H1 (cell line): ENCODE measurements around the gene PLCXD1. TPM values are rescaled to one million over a fixed set of nuclear protein-coding genes. Genes with fewer than 3 reads are reported as not detected.
A peak's percentile ranks its signal among the peaks of the same experiment; 100 is the strongest.

ENCODE experiments used
- CTCF ChIA-PET: fragments of 300-600 bp; sonication (Branson Sonifier 250); formaldehyde crosslinking; loops from one replicate; lab custom pipeline; 2021; ENCODE audit not compliant: partially characterized antibody; lab: Charles Lee
- POLR2A ChIA-PET: fragments of 300-600 bp; sonication (Branson Sonifier 250); formaldehyde crosslinking; loops from one replicate; lab custom pipeline; 2021; ENCODE audit warnings: inconsistent platforms; ENCODE audit not compliant: partially characterized antibody; lab: Charles Lee
- DNase-seq, 2 experiments: peaks; one replicate each; pipeline versions ENCODE4 v3.0.0 to v3.0.0-alpha.2; 2010 to 2022; ENCODE audit warnings: low spot score in 2 of 2, low read depth in 1 of 2, mixed read lengths in 1 of 2
- FAIRE-seq: peaks from 2 replicates; lab custom pipeline; 2011; peaks lifted over from hg19 to GRCh38; lab: Jason Lieb, UNC
- H2AFZ ChIP-seq: 2 replicates; pipeline ENCODE4 v1.8.1; 2012; ENCODE audit warnings: low read length, inconsistent platforms
- H2AK5ac ChIP-seq: 2 replicates; pipeline ENCODE4 v1.6.1; 2013; ENCODE audit warnings: low read depth, low read length
- H2BK120ac ChIP-seq: replicated peaks from 2 replicates; pipeline ENCODE3; 2013; ENCODE audit warnings: low read depth, low read length, inconsistent platforms
- H2BK12ac ChIP-seq: 2 replicates; pipeline ENCODE4 v1.6.1; 2013; ENCODE audit warnings: low read depth, low read length
- H2BK15ac ChIP-seq: 2 replicates; pipeline ENCODE4 v1.6.1; 2013; ENCODE audit warnings: low read length
- H2BK20ac ChIP-seq: 2 replicates; pipeline ENCODE4 v1.6.1; 2013; ENCODE audit warnings: low read length
- H2BK5ac ChIP-seq: 2 replicates; pipeline ENCODE4 v1.6.1; 2013; ENCODE audit warnings: low read depth, low read length
- H3K14ac ChIP-seq: 2 replicates; pipeline ENCODE4 v1.6.1; 2013; ENCODE audit warnings: inconsistent platforms; ENCODE audit not compliant: insufficient read length
- H3K18ac ChIP-seq: 2 replicates; pipeline ENCODE4 v1.6.1; 2013; ENCODE audit warnings: low read length; ENCODE audit errors: extremely low read depth
- H3K23ac ChIP-seq: 2 replicates; pipeline ENCODE4 v1.6.1; 2013; ENCODE audit warnings: inconsistent platforms; ENCODE audit not compliant: insufficient read length
- H3K23me2 ChIP-seq: 2 replicates; pipeline ENCODE4 v1.6.1; 2013; ENCODE audit warnings: low read depth, low read length
- H3K27ac ChIP-seq: 2 replicates; pipeline ENCODE4 v1.6.1; 2011; ENCODE audit warnings: low read depth, low read length, inconsistent platforms
- H3K27me3 ChIP-seq, 4 experiments: replicated peaks in 1 of 4; 1 replicate in 1 of 4; 2 replicates in 3 of 4; pipeline versions ENCODE4 v1.6.1 to v1.8.1; 2011 to 2013; ENCODE audit warnings: low read length in 3 of 4, mild to moderate bottlenecking in 3 of 4, inconsistent platforms in 2 of 4, mixed read lengths in 2 of 4, moderate library complexity in 1 of 4; ENCODE audit not compliant: control insufficient read depth in 3 of 4, insufficient read depth in 3 of 4; ENCODE audit errors: extremely low read depth in 1 of 4
- H3K36me3 ChIP-seq, 4 experiments: 2 replicates each; pipeline versions ENCODE4 v1.6.1 to v1.8.1; 2011 to 2013; ENCODE audit warnings: mild to moderate bottlenecking in 4 of 4, low read length in 3 of 4, moderate library complexity in 2 of 4, control low read depth in 1 of 4, inconsistent platforms in 1 of 4; ENCODE audit not compliant: insufficient read depth in 4 of 4, control insufficient read depth in 2 of 4
- H3K4ac ChIP-seq: replicated peaks from 2 replicates; pipeline ENCODE3; 2013; ENCODE audit warnings: low read length, low read depth, mixed read lengths, inconsistent platforms; ENCODE audit not compliant: insufficient read length
- H3K4me1 ChIP-seq, 4 experiments: replicated peaks in 1 of 4; 1 replicate in 1 of 4; 2 replicates in 3 of 4; pipeline versions ENCODE4 v1.6.1 to v1.8.1; 2011 to 2013; ENCODE audit warnings: low read length in 3 of 4, inconsistent platforms in 2 of 4, mixed read lengths in 1 of 4; ENCODE audit not compliant: insufficient read depth in 4 of 4, control insufficient read depth in 3 of 4
- H3K4me2 ChIP-seq, 2 experiments: 2 replicates each; pipeline versions ENCODE4 v1.6.1 to v1.8.1; 2011 to 2013; ENCODE audit warnings: low read depth in 2 of 2, low read length in 2 of 2, control low read depth in 1 of 2, inconsistent platforms in 1 of 2, mild to moderate bottlenecking in 1 of 2; ENCODE audit not compliant: insufficient read depth in 1 of 2
- H3K4me3 ChIP-seq, 4 experiments: fragments of 200-600, 300-600 bp in 1 of 4; sonication (generic), shearing (Covaris generic), sonication (Bioruptor Twin) in 1 of 4; 2 replicates each; pipeline versions ENCODE4 v1.5.1 to v1.8.1; 2011 to 2016; ENCODE audit warnings: low read length in 4 of 4, low read depth in 3 of 4, control low read depth in 2 of 4, inconsistent platforms in 2 of 4, mild to moderate bottlenecking in 2 of 4, mixed read lengths in 1 of 4, moderate library complexity in 1 of 4; ENCODE audit not compliant: insufficient read depth in 2 of 4; ENCODE audit errors: extremely low read depth in 1 of 4
- H3K56ac ChIP-seq: replicated peaks from 2 replicates; pipeline ENCODE3; 2013; ENCODE audit warnings: low read depth, mild to moderate bottlenecking, mixed read lengths, low read length, inconsistent platforms; ENCODE audit not compliant: insufficient read length
- H3K79me1 ChIP-seq: 2 replicates; pipeline ENCODE4 v1.6.1; 2013; ENCODE audit warnings: low read depth, low read length, control low read depth
- H3K79me2 ChIP-seq, 2 experiments: 2 replicates each; pipeline versions ENCODE4 v1.6.1 to v1.8.1; 2012 to 2013; ENCODE audit warnings: low read length in 2 of 2, mild to moderate bottlenecking in 2 of 2, inconsistent platforms in 1 of 2; ENCODE audit not compliant: insufficient read depth in 2 of 2, control insufficient read depth in 1 of 2
- H3K9ac ChIP-seq, 4 experiments: replicated peaks in 1 of 4; 1 replicate in 1 of 4; 2 replicates in 3 of 4; pipeline versions ENCODE4 v1.6.1 to v1.8.1; 2011 to 2013; ENCODE audit warnings: low read depth in 3 of 4, low read length in 3 of 4, control low read depth in 2 of 4, mild to moderate bottlenecking in 2 of 4, moderate library complexity in 2 of 4, inconsistent platforms in 1 of 4; ENCODE audit errors: extremely low read depth in 1 of 4
- H3K9me3 ChIP-seq, 2 experiments: 2 replicates each; pipeline versions ENCODE4 v1.6.1 to v1.8.1; 2012 to 2013; ENCODE audit warnings: mild to moderate bottlenecking in 2 of 2, moderate library complexity in 2 of 2, control low read depth in 1 of 2, inconsistent platforms in 1 of 2, low read depth in 1 of 2, low read length in 1 of 2, mixed read lengths in 1 of 2; ENCODE audit not compliant: insufficient read depth in 2 of 2
- H4K20me1 ChIP-seq, 2 experiments: replicated peaks in 1 of 2; 2 replicates each; pipeline versions ENCODE3 to v1.8.1; 2011 to 2013; ENCODE audit warnings: inconsistent platforms in 2 of 2, low read length in 2 of 2, mild to moderate bottlenecking in 1 of 2; ENCODE audit not compliant: insufficient read depth in 2 of 2, control insufficient read depth in 1 of 2
- H4K5ac ChIP-seq: 2 replicates; pipeline ENCODE4 v1.6.1; 2013; ENCODE audit warnings: low read length, low read depth, mixed read lengths, inconsistent platforms; ENCODE audit not compliant: insufficient read length
- H4K8ac ChIP-seq: 2 replicates; pipeline ENCODE4 v1.8.0; 2013; ENCODE audit warnings: mild to moderate bottlenecking, moderate library complexity, low read length, inconsistent platforms; ENCODE audit not compliant: insufficient read depth; ENCODE audit errors: extremely low read depth
- H4K91ac ChIP-seq: replicated peaks from 2 replicates; pipeline ENCODE3; 2013; ENCODE audit warnings: low read length, mixed read lengths, inconsistent platforms; ENCODE audit not compliant: insufficient read length
- CTCF ChIP-seq, 3 experiments: IDR thresholded peaks; 1 replicate in 2 of 3; 2 replicates in 1 of 3; pipeline versions ENCODE4 v1.5.1 to v1.6.1; 2011; ENCODE audit warnings: low read length in 3 of 3, mild to moderate bottlenecking in 3 of 3, inconsistent platforms in 2 of 3, low read depth in 1 of 3, moderate library complexity in 1 of 3; ENCODE audit not compliant: insufficient read depth in 1 of 3; ENCODE audit errors: control extremely low read depth in 1 of 3
- EGR1 ChIP-seq: IDR thresholded peaks from 2 replicates; pipeline ENCODE4 v1.6.1; 2011; ENCODE audit warnings: low read depth, low read length, borderline replicate concordance
- GTF2F1 ChIP-seq: IDR thresholded peaks from 2 replicates; pipeline ENCODE4 v1.6.1; 2012; ENCODE audit warnings: low read depth, low read length, improper control_type of control experiment, borderline replicate concordance
- RAD21 ChIP-seq, 2 experiments: IDR thresholded peaks in 1 of 2; conservative IDR thresholded peaks in 1 of 2; 2 replicates each; pipeline ENCODE4 v1.6.1; 2011; ENCODE audit warnings: low read depth in 2 of 2, low read length in 2 of 2, improper control_type of control experiment in 1 of 2, inconsistent platforms in 1 of 2, mild to moderate bottlenecking in 1 of 2, moderate library complexity in 1 of 2
- WGBS, 2 experiments: shearing (Covaris generic) in 1 of 2; methylation state at CpG; one replicate each; pipeline versions ENCODE4 v1.1.6 to v1.1.7; 2013 to 2015; ENCODE audit warnings: low lambda C conversion rate in 2 of 2, mixed read lengths in 2 of 2, inconsistent platforms in 1 of 2, low coverage in 1 of 2, missing lambda C conversion rate in 1 of 2; ENCODE audit not compliant: insufficient replicate concordance in 2 of 2, insufficient coverage in 1 of 2, insufficient read length in 1 of 2; ENCODE audit errors: extremely low coverage in 1 of 2, missing lambda C conversion rate in 1 of 2; 5-methylcytosine and 5-hydroxymethylcytosine counted together
- polyA plus RNA-seq, 7 experiments: library from polyadenylated mRNA; depleted of rRNA in 3 of 7; stranded (reverse) in 5 of 7; unstranded in 2 of 7; fragments of >200 nt in 5 of 7; fragments of 200-250 nt in 2 of 7; gene quantifications; 1 replicate in 5 of 7; 2 replicates in 1 of 7; 4 replicates in 1 of 7; pipeline versions ENCODE4 v1.2.1 to v1.2.3, GENCODE V29; 2011 to 2013; ENCODE audit warnings: missing spikeins in 2 of 7, mixed read lengths in 2 of 7
- total RNA-seq: library from RNA; stranded (reverse); fragmentation: NEBNext Ultra II Directional; extraction: Animal tissue kit (Norgen Biotek cat#: 25700); gene quantifications from 2 replicates; pipeline ENCODE4 v1.2.1, GENCODE V29; 2021

PLCXD1 gene
- total and polyA plus RNA-seq, 2 of the 8 experiments (the other 6 are each of a cell fraction or from before 2014, with no cell fraction given), result 93.6 to 124 TPM

GRCh38 chrX:338836-339400 is 57.7 kb downstream of the PLCXD1 start:
- H2BK5ac ChIP-seq, result no peak overlapping the region
- no peak overlapping the region for H3K23ac ChIP-seq
- no peak overlapping the region for H3K4ac ChIP-seq
- no peaks in the 10 kb centered on the region for H3K4me1 ChIP-seq
- H3K36me3 ChIP-seq, result peaks cover 5 to 40% (median 20%) of the 10 kb centered on the region in 4 experiments; a peak in 5 of 8 replicates
- H2BK20ac ChIP-seq, result no peak overlapping the region
- H4K91ac ChIP-seq, result no peak overlapping the region
- DNase-seq (no peak), FAIRE-seq (no peak)
- no peak overlapping the region for H4K8ac ChIP-seq
- H3K4me2 ChIP-seq, result no peak overlapping the region
- ChIA-PET POLR2A (no interaction called here), CTCF (no interaction called here)
- H3K27me3 ChIP-seq, result no peaks in the 10 kb centered on the region
- peak in 2 of 3 experiments; percentile 18 to 31; a peak in 2 of 4 replicates for TF ChIP-seq CTCF (IDR thresholded peaks at IDR 0.05; ENCODE audit: control extremely low read depth in 1 of 3, insufficient read depth in 1 of 3, low read depth in 1 of 3, low read length in 3 of 3)
- peak in 1 of 2 experiments; percentile 39; a peak in 1 of 4 replicates for TF ChIP-seq RAD21 (IDR thresholded peaks at IDR 0.05 in 1 of 2, conservative IDR thresholded peaks at IDR 0.05 in 1 of 2; ENCODE audit: low read depth in 2 of 2, low read length in 2 of 2)
- TF ChIP-seq EGR1, result peak; percentile 66; the same call in 1 of the 2 replicates
- no peak for TF ChIP-seq GTF2F1
- H4K5ac ChIP-seq, result no peak overlapping the region
- no peak overlapping the region for H2AK5ac ChIP-seq
- peaks cover 0 to 10% of the 10 kb centered on the region in 2 experiments for H4K20me1 ChIP-seq
- H3K79me1 ChIP-seq, result no peaks in the 10 kb centered on the region; the same call in 1 of the 2 replicates
- H2BK12ac ChIP-seq, result no peak overlapping the region
- 92% methylated on average over 35 of the region's 44 CpGs; no CpG with 5 or more reads in 1 of the 2 experiments for WGBS, 2 experiments
- H3K9me3 ChIP-seq, result no peaks in the 10 kb centered on the region; a peak in 1 of 4 replicates
- H2BK15ac ChIP-seq, result no peak overlapping the region
- no peak overlapping the region for H3K4me3 ChIP-seq
- no peaks in the 10 kb centered on the region for H3K23me2 ChIP-seq
- no peak overlapping the region for H3K14ac ChIP-seq
- H3K18ac ChIP-seq, result no peak overlapping the region
- no peak overlapping the region for H3K9ac ChIP-seq
- no peaks in the 10 kb centered on the region for H3K79me2 ChIP-seq
- no peak overlapping the region for H3K27ac ChIP-seq
- H2AFZ ChIP-seq, result no peak overlapping the region
- no peak overlapping the region for H2BK120ac ChIP-seq
- H3K56ac ChIP-seq, result no peak overlapping the region
